Liver (tissue), 3 donors: ENCODE results near the gene HIRIP3.

Source experiments
- EGR1 ChIP-seq, 2 donors: IDR thresholded peaks; 2 replicates each; pipeline ENCODE4 v1.6.1; 2016 to 2018; ENCODE audit warnings: antibody characterized with exemption in 2 of 2, low read depth in 2 of 2
- GABPA ChIP-seq, 2 donors: IDR thresholded peaks in 1 of 2; conservative IDR thresholded peaks in 1 of 2; 2 replicates each; pipeline ENCODE4 v1.6.1; 2016; ENCODE audit warnings: antibody characterized with exemption in 2 of 2, mild to moderate bottlenecking in 1 of 2, moderate library complexity in 1 of 2
- HNF4A ChIP-seq, 2 donors: conservative IDR thresholded peaks; 2 replicates each; pipeline ENCODE4 v1.6.1; 2016; ENCODE audit warnings: antibody characterized with exemption in 2 of 2, mild to moderate bottlenecking in 2 of 2
- RAD21 ChIP-seq, 2 donors: IDR thresholded peaks; 2 replicates each; pipeline ENCODE4 v1.6.1; 2016; ENCODE audit warnings: antibody characterized with exemption in 2 of 2, mild to moderate bottlenecking in 2 of 2
- REST ChIP-seq: IDR thresholded peaks from 2 replicates; pipeline ENCODE4 v1.6.1; 2016; ENCODE audit warnings: antibody characterized with exemption, mild to moderate bottlenecking
- RXRA ChIP-seq, 2 donors: IDR thresholded peaks; 2 replicates each; pipeline ENCODE4 v1.6.1; 2017 to 2018; ENCODE audit warnings: antibody characterized with exemption in 2 of 2, mild to moderate bottlenecking in 1 of 2
- SP1 ChIP-seq: IDR thresholded peaks from 2 replicates; pipeline ENCODE4 v1.6.1; 2018; ENCODE audit warnings: antibody characterized with exemption, mild to moderate bottlenecking
- TAF1 ChIP-seq: conservative IDR thresholded peaks from 2 replicates; pipeline ENCODE4 v1.6.1; 2016; ENCODE audit warnings: antibody characterized with exemption, mild to moderate bottlenecking
- YY1 ChIP-seq: IDR thresholded peaks from 2 replicates; pipeline ENCODE4 v1.6.1; 2016; ENCODE audit warnings: antibody characterized with exemption, mild to moderate bottlenecking
- TF ChIP-seq, protein P1 (sequence below): fragments of 150-350 bp; IDR thresholded peaks from 2 replicates; pipeline ENCODE4 v1.5.1; 2017; ENCODE audit warnings: improper control_type of control experiment, low read depth, low read length; ENCODE audit not compliant: missing input control
- TF ChIP-seq, protein P2 (sequence below): IDR thresholded peaks from 2 replicates; pipeline ENCODE4 v1.6.1; 2016; ENCODE audit warnings: antibody characterized with exemption
- TF ChIP-seq, protein P3 (sequence below): IDR thresholded peaks from 2 replicates; pipeline ENCODE4 v1.6.1; 2016; ENCODE audit warnings: antibody characterized with exemption
- donor health status: healthy.
- donor health status: healthy.

DNA sequence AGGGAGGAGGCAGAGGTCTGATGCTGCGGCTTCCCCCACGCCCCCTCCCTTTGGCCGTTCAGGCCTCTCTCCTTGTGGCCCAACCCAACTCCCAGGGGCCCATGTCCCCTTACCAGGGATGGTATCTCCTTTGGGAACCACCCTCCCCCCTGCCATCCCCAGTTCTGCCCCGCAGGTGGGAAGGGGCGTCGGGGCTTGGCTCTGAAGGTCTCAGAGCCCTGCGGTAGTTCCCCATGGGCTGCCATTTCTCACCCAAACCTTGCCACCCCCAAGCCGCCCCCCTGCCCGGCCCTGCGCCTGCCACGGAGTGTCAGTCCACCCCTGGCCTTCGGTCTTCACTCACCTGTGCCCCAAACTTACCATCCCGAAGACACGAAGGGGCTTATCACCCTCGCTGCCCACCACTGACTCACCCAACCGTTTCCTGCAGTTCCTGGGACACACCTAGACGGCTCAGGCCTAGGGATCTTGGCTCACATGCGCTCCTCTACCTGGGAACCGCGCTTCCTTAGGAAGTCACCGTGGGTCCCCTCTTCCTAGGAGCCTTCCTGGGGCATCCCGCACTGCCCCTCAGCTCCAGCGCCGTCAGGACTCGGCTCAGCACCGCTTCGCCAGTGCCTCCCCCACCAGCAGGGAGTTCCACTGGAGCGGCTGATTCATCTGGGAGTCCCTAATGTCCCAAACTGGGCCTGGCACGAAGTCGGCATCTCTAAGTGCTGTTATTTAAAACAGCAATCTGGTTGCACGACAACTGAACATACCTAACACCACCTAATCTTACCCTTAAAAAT is 16.5 kb upstream of the HIRIP3 start:
- TF ChIP-seq, protein P1, sequence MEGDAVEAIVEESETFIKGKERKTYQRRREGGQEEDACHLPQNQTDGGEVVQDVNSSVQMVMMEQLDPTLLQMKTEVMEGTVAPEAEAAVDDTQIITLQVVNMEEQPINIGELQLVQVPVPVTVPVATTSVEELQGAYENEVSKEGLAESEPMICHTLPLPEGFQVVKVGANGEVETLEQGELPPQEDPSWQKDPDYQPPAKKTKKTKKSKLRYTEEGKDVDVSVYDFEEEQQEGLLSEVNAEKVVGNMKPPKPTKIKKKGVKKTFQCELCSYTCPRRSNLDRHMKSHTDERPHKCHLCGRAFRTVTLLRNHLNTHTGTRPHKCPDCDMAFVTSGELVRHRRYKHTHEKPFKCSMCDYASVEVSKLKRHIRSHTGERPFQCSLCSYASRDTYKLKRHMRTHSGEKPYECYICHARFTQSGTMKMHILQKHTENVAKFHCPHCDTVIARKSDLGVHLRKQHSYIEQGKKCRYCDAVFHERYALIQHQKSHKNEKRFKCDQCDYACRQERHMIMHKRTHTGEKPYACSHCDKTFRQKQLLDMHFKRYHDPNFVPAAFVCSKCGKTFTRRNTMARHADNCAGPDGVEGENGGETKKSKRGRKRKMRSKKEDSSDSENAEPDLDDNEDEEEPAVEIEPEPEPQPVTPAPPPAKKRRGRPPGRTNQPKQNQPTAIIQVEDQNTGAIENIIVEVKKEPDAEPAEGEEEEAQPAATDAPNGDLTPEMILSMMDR: no peak
- TF ChIP-seq, protein P2, sequence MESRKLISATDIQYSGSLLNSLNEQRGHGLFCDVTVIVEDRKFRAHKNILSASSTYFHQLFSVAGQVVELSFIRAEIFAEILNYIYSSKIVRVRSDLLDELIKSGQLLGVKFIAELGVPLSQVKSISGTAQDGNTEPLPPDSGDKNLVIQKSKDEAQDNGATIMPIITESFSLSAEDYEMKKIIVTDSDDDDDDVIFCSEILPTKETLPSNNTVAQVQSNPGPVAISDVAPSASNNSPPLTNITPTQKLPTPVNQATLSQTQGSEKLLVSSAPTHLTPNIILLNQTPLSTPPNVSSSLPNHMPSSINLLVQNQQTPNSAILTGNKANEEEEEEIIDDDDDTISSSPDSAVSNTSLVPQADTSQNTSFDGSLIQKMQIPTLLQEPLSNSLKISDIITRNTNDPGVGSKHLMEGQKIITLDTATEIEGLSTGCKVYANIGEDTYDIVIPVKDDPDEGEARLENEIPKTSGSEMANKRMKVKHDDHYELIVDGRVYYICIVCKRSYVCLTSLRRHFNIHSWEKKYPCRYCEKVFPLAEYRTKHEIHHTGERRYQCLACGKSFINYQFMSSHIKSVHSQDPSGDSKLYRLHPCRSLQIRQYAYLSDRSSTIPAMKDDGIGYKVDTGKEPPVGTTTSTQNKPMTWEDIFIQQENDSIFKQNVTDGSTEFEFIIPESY: no peak
- TF ChIP-seq, protein P3, sequence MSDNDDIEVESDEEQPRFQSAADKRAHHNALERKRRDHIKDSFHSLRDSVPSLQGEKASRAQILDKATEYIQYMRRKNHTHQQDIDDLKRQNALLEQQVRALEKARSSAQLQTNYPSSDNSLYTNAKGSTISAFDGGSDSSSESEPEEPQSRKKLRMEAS: no peak
- no peak for TF ChIP-seq YY1
- no peak for TF ChIP-seq SP1
- no peak for TF ChIP-seq REST
- TF ChIP-seq TAF1: no peak
- no peak for TF ChIP-seq RAD21 (IDR thresholded peaks at IDR 0.05)
- TF ChIP-seq GABPA (IDR thresholded peaks at IDR 0.05 in 1 of 2, conservative IDR thresholded peaks at IDR 0.05 in 1 of 2): no peak
- no peak for TF ChIP-seq EGR1 (IDR thresholded peaks at IDR 0.05; ENCODE audit: low read depth in 2 of 2)
- TF ChIP-seq HNF4A (conservative IDR thresholded peaks at IDR 0.05): no peak
- TF ChIP-seq RXRA (IDR thresholded peaks at IDR 0.05): no peak
